HG02885 (cell line): Measurements from ENCODE around the gene C1orf21.

Experiments
- ATAC-seq: cut with Tn5 transposase; IDR thresholded peaks from one replicate; pipeline ENCODE4 v1.9.1; 2021; ENCODE audit warnings: mild to moderate bottlenecking; ENCODE audit not compliant: unreplicated experiment, poor library complexity

C1orf21 gene

GRCh38 chr1:184442260-184442659, 55.4 kb downstream of the C1orf21 start:
- ATAC-seq = no peak

- no peak for ATAC-seq
These were observed 56.4 kb downstream of the C1orf21 start for GRCh38 chr1:184443201-184443600.

- ATAC-seq = no peak
These were observed 56.8 kb downstream of the C1orf21 start for GRCh38 chr1:184443624-184444023.

GRCh38 chr1:184445997-184446396, 59.2 kb downstream of the C1orf21 start:
- ATAC-seq = no peak

GRCh38 chr1:184447651-184448185, 60.9 kb downstream of the C1orf21 start:
- no peak for ATAC-seq

- no peak for ATAC-seq
These were observed 63.1 kb downstream of the C1orf21 start for GRCh38 chr1:184449916-184450315.

GRCh38 chr1:184455786-184456185, 69.0 kb downstream of the C1orf21 start:
- ATAC-seq = no peak

GRCh38 chr1:184456189-184456588, 69.4 kb downstream of the C1orf21 start:
- no peak for ATAC-seq

- ATAC-seq = no peak
These were observed 70.7 kb downstream of the C1orf21 start for GRCh38 chr1:184457500-184457899.

GRCh38 chr1:184461321-184461720, 74.5 kb downstream of the C1orf21 start:
- no peak for ATAC-seq

GRCh38 chr1:184462155-184462554, 75.3 kb downstream of the C1orf21 start:
- no peak for ATAC-seq

- no peak for ATAC-seq
These were observed 76.2 kb downstream of the C1orf21 start for GRCh38 chr1:184462990-184463389.

- ATAC-seq = no peak
These were observed 76.9 kb downstream of the C1orf21 start for GRCh38 chr1:184463680-184464079.

GRCh38 chr1:184464757-184465156, 77.9 kb downstream of the C1orf21 start:
- no peak for ATAC-seq

- ATAC-seq = no peak
These were observed 78.8 kb downstream of the C1orf21 start for GRCh38 chr1:184465489-184466146.

- ATAC-seq = no peak
These were observed 80.5 kb downstream of the C1orf21 start for GRCh38 chr1:184467295-184467694.

GRCh38 chr1:184469396-184469795, 82.6 kb downstream of the C1orf21 start:
- no peak for ATAC-seq

- ATAC-seq = no peak
These were observed 84.9 kb downstream of the C1orf21 start for GRCh38 chr1:184471686-184472085.

GRCh38 chr1:184472136-184472535, 85.3 kb downstream of the C1orf21 start:
- ATAC-seq = no peak

- no peak for ATAC-seq
These were observed 86.5 kb downstream of the C1orf21 start for GRCh38 chr1:184473176-184473966.

- ATAC-seq = no peak
These were observed 89.4 kb downstream of the C1orf21 start for GRCh38 chr1:184476187-184476586.
